Measurements from ENCODE around the gene RALGAPA1.
"Not testable (repeated sequence)": the region's sequence is repeated elsewhere in the genome, so short reads cannot be mapped to it uniquely, and the experiment has no call there.

RALGAPA1 gene

GRCh38 chr14:35619998-35620397 lies 189.1 kb downstream of the RALGAPA1 start:
- not testable (repeated sequence) for DNase-seq

GRCh38 chr14:35619461-35619860 lies 189.6 kb downstream of the RALGAPA1 start:
- DNase-seq, result not testable (repeated sequence)

- no peak for DNase-seq
Measured at GRCh38 chr14:35617500-35617899, 191.6 kb downstream of the RALGAPA1 start.

GRCh38 chr14:35607380-35607779 lies 201.7 kb downstream of the RALGAPA1 start:
- DNase-seq, result no peak

- DNase-seq, result no peak
Measured at GRCh38 chr14:35600253-35600652, 208.8 kb downstream of the RALGAPA1 start.

- DNase-seq, result no peak
Measured at GRCh38 chr14:35594616-35595015, 214.5 kb downstream of the RALGAPA1 start.

- not testable (repeated sequence) for DNase-seq
Measured at GRCh38 chr14:35587373-35587772, 221.7 kb downstream of the RALGAPA1 start.

GRCh38 chr14:35578639-35579038 lies 230.5 kb downstream of the RALGAPA1 start:
- no peak for DNase-seq

GRCh38 chr14:35578135-35578534 lies 231.0 kb downstream of the RALGAPA1 start:
- no peak for DNase-seq

- DNase-seq, result no peak
Measured at GRCh38 chr14:35576856-35577255, 232.2 kb downstream of the RALGAPA1 start.

GRCh38 chr14:35576260-35576659 lies 232.8 kb downstream of the RALGAPA1 start:
- DNase-seq, result no peak

- no peak for DNase-seq
Measured at GRCh38 chr14:35573911-35574310, 235.2 kb downstream of the RALGAPA1 start.

GRCh38 chr14:35571598-35571997 lies 237.5 kb downstream of the RALGAPA1 start:
- DNase-seq, result no peak

- no peak for DNase-seq
Measured at GRCh38 chr14:35565871-35566464, 243.1 kb downstream of the RALGAPA1 start.

- DNase-seq, result no peak
Measured at GRCh38 chr14:35558680-35559079, 250.4 kb downstream of the RALGAPA1 start.

GRCh38 chr14:35557221-35557747 lies 251.8 kb downstream of the RALGAPA1 start:
- no peak for DNase-seq

- DNase-seq, result no peak
Measured at GRCh38 chr14:35556548-35556947, 252.5 kb downstream of the RALGAPA1 start.

- no peak for DNase-seq
Measured at GRCh38 chr14:35553808-35554207, 255.3 kb downstream of the RALGAPA1 start.

- no peak for DNase-seq
Measured at GRCh38 chr14:35551081-35551480, 258.0 kb downstream of the RALGAPA1 start.

GRCh38 chr14:35549551-35549950 lies 259.5 kb downstream of the RALGAPA1 start:
- DNase-seq, result no peak

GRCh38 chr14:35543006-35543405 lies 266.1 kb downstream of the RALGAPA1 start:
- DNase-seq, result no peak

GRCh38 chr14:35539969-35540368 lies 269.1 kb downstream of the RALGAPA1 start:
- DNase-seq, result no peak

GRCh38 chr14:35535483-35536112 lies 273.5 kb downstream of the RALGAPA1 start:
- DNase-seq, result no peak

GRCh38 chr14:35534873-35535482 lies 274.1 kb downstream of the RALGAPA1 start:
- DNase-seq, result peak; percentile 84

Measured in right hindlimb (tissue), 1 donor.